Gastrocnemius medialis (tissue), 4 donors: Measurements from ENCODE around the gene OR2B2.

Source experiments
- POLR2A ChIP-seq, 2 donors: fragments of 450-650 bp; IDR thresholded peaks; one replicate each; pipeline ENCODE4 v1.6.1; 2017; ENCODE audit warnings: antibody characterized with exemption in 2 of 2, mild to moderate bottlenecking in 2 of 2, moderate library complexity in 2 of 2
- TF ChIP-seq, protein P1 (sequence below), 5 experiments: fragments of 450-650 bp in 3 of 5; fragments of 200-600 bp in 2 of 5; sonication (generic) in 2 of 5; IDR thresholded peaks in 4 of 5; conservative IDR thresholded peaks in 1 of 5; 1 replicate in 4 of 5; 2 replicates in 1 of 5; pipeline ENCODE4 v1.5.1; 2016 to 2019; ENCODE audit warnings: antibody characterized with exemption in 5 of 5, mild to moderate bottlenecking in 3 of 5, moderate library complexity in 3 of 5

DNA sequence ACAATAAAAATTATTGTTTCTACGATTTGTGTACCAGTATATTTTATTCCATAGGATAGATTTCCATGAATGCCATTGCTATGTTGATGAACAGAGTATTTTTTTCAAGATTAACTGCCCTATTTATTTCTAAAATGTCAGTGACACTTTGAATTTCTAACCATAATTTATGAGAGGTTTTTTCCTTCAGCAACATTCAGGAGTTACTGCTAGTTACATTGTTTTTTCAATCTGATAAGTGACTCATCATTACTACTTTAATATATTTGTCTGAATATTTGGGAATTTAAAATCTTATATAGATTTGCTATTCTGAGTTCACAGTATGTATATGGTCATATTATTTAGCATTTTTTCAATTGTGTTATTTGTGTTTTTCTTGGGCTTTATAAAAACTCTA lies 38.8 kb upstream of the OR2B2 start:
- TF ChIP-seq, protein P1, sequence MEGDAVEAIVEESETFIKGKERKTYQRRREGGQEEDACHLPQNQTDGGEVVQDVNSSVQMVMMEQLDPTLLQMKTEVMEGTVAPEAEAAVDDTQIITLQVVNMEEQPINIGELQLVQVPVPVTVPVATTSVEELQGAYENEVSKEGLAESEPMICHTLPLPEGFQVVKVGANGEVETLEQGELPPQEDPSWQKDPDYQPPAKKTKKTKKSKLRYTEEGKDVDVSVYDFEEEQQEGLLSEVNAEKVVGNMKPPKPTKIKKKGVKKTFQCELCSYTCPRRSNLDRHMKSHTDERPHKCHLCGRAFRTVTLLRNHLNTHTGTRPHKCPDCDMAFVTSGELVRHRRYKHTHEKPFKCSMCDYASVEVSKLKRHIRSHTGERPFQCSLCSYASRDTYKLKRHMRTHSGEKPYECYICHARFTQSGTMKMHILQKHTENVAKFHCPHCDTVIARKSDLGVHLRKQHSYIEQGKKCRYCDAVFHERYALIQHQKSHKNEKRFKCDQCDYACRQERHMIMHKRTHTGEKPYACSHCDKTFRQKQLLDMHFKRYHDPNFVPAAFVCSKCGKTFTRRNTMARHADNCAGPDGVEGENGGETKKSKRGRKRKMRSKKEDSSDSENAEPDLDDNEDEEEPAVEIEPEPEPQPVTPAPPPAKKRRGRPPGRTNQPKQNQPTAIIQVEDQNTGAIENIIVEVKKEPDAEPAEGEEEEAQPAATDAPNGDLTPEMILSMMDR (IDR thresholded peaks at IDR 0.05 in 4 of 5, conservative IDR thresholded peaks at IDR 0.05 in 1 of 5) = no peak
- TF ChIP-seq POLR2A (IDR thresholded peaks at IDR 0.05) = no peak
